NB4 (cell line): Measurements from ENCODE around the gene DCUN1D2.

Source experiments
- CTCF ChIP-seq: IDR thresholded peaks from one replicate; pipeline ENCODE4 v1.5.1; 2012; ENCODE audit warnings: low read depth, low read length
- MAX ChIP-seq: IDR thresholded peaks from 2 replicates; pipeline ENCODE4 v1.6.1; 2011; ENCODE audit warnings: low read depth, low read length
- MYC ChIP-seq: IDR thresholded peaks from 2 replicates; pipeline ENCODE4 v1.6.1; 2011; ENCODE audit warnings: low read depth, low read length
- POLR2A ChIP-seq: IDR thresholded peaks from 2 replicates; pipeline ENCODE4 v1.6.1; 2011; ENCODE audit warnings: mild to moderate bottlenecking; ENCODE audit not compliant: insufficient read length; ENCODE audit errors: extremely low read depth

GRCh38 chr13:113410472-113411201, 79.9 kb downstream of the DCUN1D2 start:
- no peak for TF ChIP-seq CTCF
- TF ChIP-seq POLR2A, result no peak
- TF ChIP-seq MAX, result peak; percentile 90
- TF ChIP-seq MYC, result peak; percentile 73
